ENCODE results near the gene NAIF1. TPM values are rescaled to one million over a fixed set of nuclear protein-coding genes. Genes with fewer than 3 reads are reported as not detected.
"Not testable (repeated sequence)": the region's sequence is repeated elsewhere in the genome, so short reads cannot be mapped to it uniquely, and the experiment has no call there.

The NAIF1 gene
- total RNA-seq, 2 donors from 2014 or later, result 9.0 to 15.0 TPM

DNA sequence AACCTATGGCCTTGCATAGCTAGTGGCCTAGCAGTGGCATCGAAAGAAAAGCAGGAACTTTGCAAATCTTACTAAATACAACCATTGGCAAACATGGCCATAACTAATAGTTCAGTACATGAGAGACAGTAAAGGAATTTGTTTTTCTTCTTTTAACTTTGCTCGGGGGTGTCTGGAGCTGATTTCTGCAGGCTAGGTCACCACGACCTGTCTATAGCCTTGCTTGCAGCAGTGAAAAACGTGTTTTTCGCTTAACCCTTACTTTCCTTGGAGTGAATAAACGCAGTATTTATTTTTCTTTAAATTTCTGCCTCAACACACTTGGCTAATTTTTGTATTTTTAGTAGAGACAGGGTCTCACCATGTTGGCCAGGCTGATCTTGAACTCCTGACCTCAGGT lies 19.9 kb downstream of the NAIF1 start:
- no peak for ATAC-seq (replicated peaks)
- H3K4me3 Mint-ChIP-seq, result no peak overlapping the region
- H3K27me3 Mint-ChIP-seq, result no peaks in the 10 kb centered on the region
- no peaks in the 10 kb centered on the region for H3K4me1 Mint-ChIP-seq
- no peaks in the 10 kb centered on the region for H3K36me3 Mint-ChIP-seq (ENCODE audit: low read depth)
- H3K27ac Mint-ChIP-seq, result no peak overlapping the region
- no peaks in the 10 kb centered on the region for H3K9me3 Mint-ChIP-seq

DNA sequence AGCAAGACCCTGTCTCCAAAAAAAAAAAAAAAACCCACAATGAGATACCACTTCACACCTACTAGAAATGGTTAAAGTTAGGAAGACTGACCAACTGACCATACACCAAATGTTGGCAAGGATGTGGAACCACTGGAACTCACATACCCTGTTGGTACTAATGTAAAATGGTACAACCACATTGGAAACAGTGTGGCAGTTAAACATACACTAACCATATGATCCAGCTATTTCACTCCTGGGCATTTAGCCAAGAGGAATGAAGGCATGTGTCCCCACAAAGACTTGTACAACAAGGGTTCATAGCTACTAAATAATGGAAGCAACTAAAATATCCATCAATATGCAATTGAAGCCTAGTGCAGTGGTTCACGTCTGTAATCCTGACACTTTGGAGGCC lies 21.3 kb downstream of the NAIF1 start:
- Mint-ChIP-seq H3K4me3 (no peak overlapping the region), H3K36me3 (ENCODE audit: low read depth) (no peaks in the 10 kb centered on the region), H3K4me1 (peaks cover 7% of the 10 kb centered on the region), H3K9me3 (no peaks in the 10 kb centered on the region), H3K27me3 (no peaks in the 10 kb centered on the region), H3K27ac (no peak overlapping the region)
- no peak for ATAC-seq (replicated peaks)

DNA sequence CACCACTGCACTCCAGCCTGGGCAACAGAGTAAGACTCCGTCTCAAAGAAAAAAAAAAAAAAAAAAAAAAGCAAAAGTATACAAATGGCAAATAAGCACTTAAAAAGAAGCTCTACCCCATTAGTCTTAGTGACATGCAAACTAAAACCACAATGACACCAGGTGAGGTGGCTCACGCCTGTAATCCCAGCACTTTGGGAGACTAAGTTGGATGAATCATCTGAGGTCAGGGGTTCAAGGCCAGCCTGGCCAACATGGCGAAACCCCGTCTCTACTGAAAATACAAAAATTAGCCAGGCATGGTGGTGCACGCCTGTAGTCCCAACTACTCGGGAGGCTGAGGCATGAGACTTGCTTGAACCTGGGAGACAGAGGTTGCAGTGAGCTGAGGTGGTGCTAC lies 21.7 kb downstream of the NAIF1 start:
- H3K36me3 Mint-ChIP-seq (ENCODE audit: low read depth), result not testable (repeated sequence)

DNA sequence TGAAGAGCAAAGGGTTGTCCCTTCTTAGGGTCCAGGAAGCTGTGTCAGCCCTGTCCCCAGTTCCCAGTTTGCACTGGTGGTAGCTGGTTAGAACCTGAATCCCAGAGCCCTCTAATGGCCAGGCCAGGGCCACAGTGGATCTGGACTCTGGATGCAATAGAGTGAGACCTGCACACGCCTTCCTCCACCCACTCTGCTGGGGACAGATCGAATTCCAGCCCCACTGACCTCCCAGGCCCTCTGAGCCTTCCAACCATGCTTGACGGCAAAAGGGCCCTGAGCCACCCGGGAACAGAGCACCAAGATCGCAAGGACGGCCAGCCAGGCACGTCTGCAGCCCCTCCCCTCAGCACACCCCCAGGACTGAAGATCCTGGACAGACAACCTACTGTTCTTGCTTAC lies 23.7 kb downstream of the NAIF1 start:
- Mint-ChIP-seq H3K4me3 (no peak overlapping the region), H3K9me3 (no peaks in the 10 kb centered on the region), H3K4me1 (peaks cover 7% of the 10 kb centered on the region), H3K27ac (no peak overlapping the region), H3K36me3 (ENCODE audit: low read depth) (no peaks in the 10 kb centered on the region), H3K27me3 (no peaks in the 10 kb centered on the region)
- no peak for ATAC-seq (replicated peaks)

More for the DNA sequence above, 21.7 kb downstream of the NAIF1 start:
- H3K4me1 Mint-ChIP-seq; H3K9me3 Mint-ChIP-seq; H3K4me3 Mint-ChIP-seq; H3K27me3 Mint-ChIP-seq; H3K27ac Mint-ChIP-seq; ATAC-seq (replicated peaks): not testable (repeated sequence)

DNA sequence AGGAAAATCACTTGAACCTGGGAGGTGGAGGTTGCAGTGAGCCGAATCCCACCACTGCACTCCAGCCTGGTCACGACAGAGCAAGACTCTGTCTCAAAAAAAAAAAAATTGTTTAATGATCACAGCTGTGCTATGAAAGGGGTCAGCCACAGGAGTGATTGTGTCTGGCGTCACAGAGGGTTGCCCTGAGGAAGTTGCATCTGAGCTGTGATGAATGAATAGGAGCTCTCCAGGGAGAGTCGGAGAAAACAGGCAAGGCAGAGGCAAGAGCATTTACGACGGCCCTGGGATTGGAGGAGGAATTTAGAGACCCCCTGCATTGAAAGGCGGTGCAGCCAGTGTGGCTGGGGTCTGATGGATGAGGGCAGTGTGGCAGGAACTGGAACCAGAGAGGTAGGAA lies 25.1 kb downstream of the NAIF1 start:
- no peak for ATAC-seq (replicated peaks)
- Mint-ChIP-seq H3K4me1 (peaks cover 7% of the 10 kb centered on the region), H3K27ac (peak overlapping the region; percentile 16), H3K36me3 (ENCODE audit: low read depth) (no peaks in the 10 kb centered on the region), H3K9me3 (no peaks in the 10 kb centered on the region), H3K27me3 (no peaks in the 10 kb centered on the region), H3K4me3 (no peak overlapping the region)

DNA sequence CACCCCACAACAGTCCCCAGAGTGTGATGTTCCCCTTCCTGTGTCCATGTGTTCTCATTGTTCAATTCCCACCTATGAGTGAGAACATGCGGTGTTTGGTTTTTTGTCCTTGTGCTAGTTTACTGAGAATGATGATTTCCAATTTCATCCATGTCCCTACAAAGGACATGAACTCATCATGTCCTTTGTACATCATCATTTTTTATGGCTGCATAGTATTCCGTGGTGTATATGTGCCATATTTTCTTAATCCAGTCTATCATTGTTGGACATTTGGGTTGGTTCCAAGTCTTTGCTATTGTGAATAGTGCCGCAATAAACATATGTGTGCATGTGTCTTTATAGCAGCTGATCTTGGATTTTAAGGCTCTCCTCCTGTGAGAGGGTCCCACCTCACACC lies 26.3 kb downstream of the NAIF1 start:
- ATAC-seq (replicated peaks); H3K27me3 Mint-ChIP-seq; H3K4me3 Mint-ChIP-seq; H3K27ac Mint-ChIP-seq; H3K9me3 Mint-ChIP-seq; H3K4me1 Mint-ChIP-seq; H3K36me3 Mint-ChIP-seq (ENCODE audit: low read depth): not testable (repeated sequence)

DNA sequence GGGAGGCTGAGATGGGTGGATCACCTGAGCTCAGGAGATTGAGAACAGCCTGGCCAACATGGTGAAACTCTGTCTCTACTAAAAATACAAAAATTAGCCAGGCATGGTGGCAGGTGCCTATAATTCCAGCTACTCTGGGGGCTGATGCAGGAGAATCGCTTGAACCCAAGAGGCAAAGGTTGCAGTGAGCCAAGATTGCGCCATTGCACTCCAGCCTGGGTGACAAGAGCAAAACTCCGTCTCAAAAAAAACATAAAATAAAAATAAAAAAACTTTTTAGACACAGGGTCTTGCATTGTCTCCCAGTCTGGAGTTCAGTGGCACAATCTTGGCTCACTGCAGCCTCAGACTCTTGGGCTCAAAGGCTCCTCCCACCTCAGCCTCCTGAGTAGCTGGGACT lies 30.6 kb downstream of the NAIF1 start:
- ATAC-seq (replicated peaks); H3K27me3 Mint-ChIP-seq; H3K27ac Mint-ChIP-seq; H3K36me3 Mint-ChIP-seq (ENCODE audit: low read depth); H3K9me3 Mint-ChIP-seq; H3K4me3 Mint-ChIP-seq: not testable (repeated sequence)
- peaks cover 10% of the 10 kb centered on the region for H3K4me1 Mint-ChIP-seq

DNA sequence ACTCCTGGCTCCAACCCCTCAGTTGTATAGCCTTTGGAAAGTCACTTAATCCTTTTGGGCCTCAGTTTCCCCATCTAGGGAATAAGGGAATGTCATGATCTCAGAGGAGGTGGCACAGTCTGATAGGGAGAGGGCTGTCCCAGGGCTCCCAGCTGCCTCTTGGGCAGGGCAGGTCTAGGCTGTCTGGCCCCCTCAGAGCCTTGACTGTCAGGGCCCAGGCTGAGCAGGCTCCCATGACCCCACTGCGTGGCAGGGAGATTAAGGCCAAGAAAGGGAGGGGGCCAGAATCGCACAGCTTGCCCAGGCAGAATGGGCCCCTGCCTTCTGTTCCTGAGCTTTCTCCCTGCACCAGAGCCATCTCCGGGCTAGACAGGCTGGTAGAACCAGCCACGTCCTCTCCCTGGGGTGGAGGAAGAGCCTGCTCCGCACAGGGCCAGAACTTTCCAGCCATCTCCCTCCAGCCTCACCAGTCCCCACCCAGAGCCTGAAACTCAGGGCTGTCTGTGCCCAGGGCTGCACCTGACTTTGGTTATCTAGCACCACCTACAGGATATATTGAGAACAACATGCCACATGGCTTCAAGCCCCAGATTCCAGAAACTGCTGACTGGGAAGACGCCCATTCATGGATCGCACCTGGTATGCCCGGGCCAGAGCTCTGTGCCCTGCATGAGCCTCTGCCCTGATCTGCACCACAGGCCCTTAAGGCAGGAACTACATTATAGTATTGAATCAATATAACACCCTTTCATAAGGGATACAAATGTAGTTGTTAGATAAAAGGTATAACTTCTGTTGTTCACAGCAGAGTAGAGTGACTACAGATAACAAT lies 32.1 kb downstream of the NAIF1 start:
- no peaks in the 10 kb centered on the region for H3K9me3 Mint-ChIP-seq
- peak overlapping the region; percentile 13 for H3K27ac Mint-ChIP-seq
- no peaks in the 10 kb centered on the region for H3K27me3 Mint-ChIP-seq
- H3K4me3 Mint-ChIP-seq, result peak overlapping the region; percentile 1
- peak; percentile 41 for ATAC-seq (replicated peaks)
- peaks cover 10% of the 10 kb centered on the region for H3K4me1 Mint-ChIP-seq
- peaks cover 5% of the 10 kb centered on the region for H3K36me3 Mint-ChIP-seq (ENCODE audit: low read depth)

DNA sequence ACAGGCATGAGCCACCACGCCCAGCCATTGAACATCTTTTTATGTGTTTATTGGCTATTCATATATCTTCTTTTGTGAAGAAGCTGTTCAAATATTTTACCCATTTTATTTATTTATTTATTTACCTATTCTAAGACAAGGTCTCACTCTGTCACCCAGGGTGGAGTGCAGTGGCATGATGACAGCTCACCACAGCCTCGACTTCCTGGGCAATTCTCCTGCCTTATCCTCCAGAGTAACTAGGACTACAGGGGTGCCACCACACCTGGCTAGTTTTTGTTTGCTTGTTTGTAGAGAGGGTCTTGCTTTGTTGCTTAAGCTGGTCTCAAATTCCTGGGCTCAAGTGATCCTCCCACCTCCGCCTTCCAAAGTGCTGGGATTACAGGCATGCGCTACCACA lies 33.5 kb downstream of the NAIF1 start:
- Mint-ChIP-seq H3K27ac (peak overlapping the region; percentile 74), H3K4me3 (peak overlapping the region; percentile 46), H3K4me1 (peaks cover 10% of the 10 kb centered on the region), H3K9me3 (no peaks in the 10 kb centered on the region), H3K36me3 (ENCODE audit: low read depth) (peaks cover 5% of the 10 kb centered on the region), H3K27me3 (no peaks in the 10 kb centered on the region)
- no peak for ATAC-seq (replicated peaks)

DNA sequence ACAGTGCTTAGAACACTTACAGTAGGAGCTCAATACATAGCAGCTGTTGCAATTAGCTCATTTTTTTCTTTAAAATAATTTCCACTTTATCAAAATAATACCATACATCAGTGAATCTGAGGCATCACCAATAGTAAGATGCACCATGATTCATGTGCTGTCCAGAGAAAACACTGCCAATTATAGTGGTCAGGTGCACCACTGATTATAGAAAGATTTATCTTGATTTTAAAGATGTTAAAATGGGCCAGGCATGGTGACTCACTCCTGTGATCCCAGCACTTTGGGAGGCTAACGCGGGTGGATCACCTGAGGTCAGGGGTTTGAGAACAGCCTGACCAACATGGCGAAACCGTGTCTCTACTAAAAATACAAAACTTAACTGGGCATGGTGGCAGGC lies 39.4 kb downstream of the NAIF1 start:
- ATAC-seq (replicated peaks), result no peak
- no peaks in the 10 kb centered on the region for H3K27me3 Mint-ChIP-seq
- H3K4me3 Mint-ChIP-seq, result peak overlapping the region; percentile 84

DNA sequence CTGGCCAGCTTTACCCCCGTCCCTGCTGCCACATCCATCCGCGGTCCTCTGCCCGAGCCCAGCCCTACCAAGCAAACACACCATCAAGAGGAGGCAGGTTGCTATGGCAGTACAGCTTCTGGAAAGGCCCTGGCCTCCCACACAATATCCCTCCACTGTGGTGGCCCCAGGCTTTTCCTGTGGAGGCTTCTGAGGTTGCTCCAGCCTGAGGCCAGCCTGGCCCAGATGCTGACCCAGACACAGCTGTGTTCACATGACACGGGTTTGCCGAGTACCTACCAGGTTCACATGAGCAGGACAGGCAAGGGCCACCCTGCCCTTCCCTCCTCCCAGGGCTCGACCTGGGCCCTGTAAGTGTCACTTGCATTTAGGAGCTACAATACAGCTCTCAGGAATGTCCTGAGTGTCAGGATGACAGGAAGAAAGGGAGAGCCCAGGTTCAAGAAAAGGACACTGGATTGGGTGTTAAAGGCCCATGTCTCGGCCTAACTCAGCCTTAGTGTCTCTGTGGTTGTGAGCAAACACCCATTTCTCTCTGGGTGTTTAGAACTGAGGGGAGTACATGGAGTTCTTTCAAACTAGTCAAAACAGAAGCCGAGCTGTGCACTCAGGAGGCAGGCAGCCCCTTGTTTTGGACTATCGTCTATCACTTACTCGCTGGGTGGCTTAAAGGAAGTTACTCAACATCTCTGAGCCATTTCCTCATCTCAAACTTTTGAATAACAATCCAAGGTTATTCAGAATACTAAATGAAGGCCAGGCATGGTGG lies 40.2 kb downstream of the NAIF1 start:
- Mint-ChIP-seq H3K36me3 (ENCODE audit: low read depth) (peaks cover 11% of the 10 kb centered on the region), H3K27me3 (no peaks in the 10 kb centered on the region), H3K27ac (peak overlapping the region; percentile 97), H3K9me3 (no peaks in the 10 kb centered on the region), H3K4me3 (peak overlapping the region; percentile 84), H3K4me1 (peaks cover 37% of the 10 kb centered on the region)
- ATAC-seq (replicated peaks), result peak; percentile 65

More for the DNA sequence above, 39.4 kb downstream of the NAIF1 start:
- Mint-ChIP-seq H3K36me3 (ENCODE audit: low read depth) (peaks cover 11% of the 10 kb centered on the region), H3K9me3 (no peaks in the 10 kb centered on the region), H3K4me1 (peaks cover 37% of the 10 kb centered on the region), H3K27ac (peak overlapping the region; percentile 97)

DNA sequence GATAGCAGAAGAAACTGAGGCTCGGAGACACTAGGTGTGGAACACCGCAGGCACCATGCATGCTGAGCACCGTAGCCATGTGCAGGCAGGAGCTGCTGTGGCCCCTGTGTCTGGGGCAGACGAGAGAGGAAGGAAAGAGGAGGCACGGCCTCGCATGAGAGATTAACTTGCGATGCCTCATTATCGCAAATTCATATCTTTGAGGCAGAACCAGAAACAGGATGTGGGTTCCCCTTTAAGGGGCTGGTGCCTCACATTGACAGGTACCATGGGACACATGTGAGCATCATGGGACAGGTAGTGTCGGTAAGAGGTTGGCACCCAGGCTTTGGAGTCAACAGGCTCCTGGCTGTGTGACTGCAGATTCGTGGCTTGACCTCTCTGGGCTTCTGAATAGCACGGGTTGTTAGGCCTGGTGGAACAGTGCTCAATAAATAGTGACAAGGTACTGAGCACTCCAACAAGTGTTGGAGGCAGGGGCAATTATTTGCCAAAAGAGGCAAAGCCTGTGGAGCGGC lies 40.8 kb downstream of the NAIF1 start:
- no peaks in the 10 kb centered on the region for H3K9me3 Mint-ChIP-seq
- peaks cover 38% of the 10 kb centered on the region for H3K4me1 Mint-ChIP-seq
- peak overlapping the region; percentile 84 for H3K4me3 Mint-ChIP-seq
- peak; percentile 55 for ATAC-seq (replicated peaks)
- peaks cover 11% of the 10 kb centered on the region for H3K36me3 Mint-ChIP-seq (ENCODE audit: low read depth)
- peak overlapping the region; percentile 97 for H3K27ac Mint-ChIP-seq
- H3K27me3 Mint-ChIP-seq, result no peaks in the 10 kb centered on the region

DNA sequence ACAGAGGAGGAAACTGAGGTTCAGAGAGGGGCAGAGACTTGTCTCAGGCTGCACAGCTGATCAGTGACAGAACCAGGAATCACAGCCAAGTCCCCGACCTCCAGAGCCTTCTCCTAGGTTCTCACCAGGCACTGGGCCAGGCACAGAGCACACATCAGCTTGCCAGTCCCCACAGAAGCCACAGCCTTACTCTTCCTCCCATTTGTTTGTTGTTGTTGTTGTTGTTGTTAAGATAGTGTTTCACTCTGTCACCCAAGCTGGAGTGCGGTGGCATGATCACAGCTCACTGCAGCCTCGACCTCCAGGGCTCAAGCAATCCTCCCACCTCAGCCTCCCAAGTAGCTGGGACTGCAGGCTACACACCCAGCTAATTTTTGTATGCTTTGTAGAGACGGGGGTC lies 41.4 kb downstream of the NAIF1 start:
- ATAC-seq (replicated peaks), result no peak
- peak overlapping the region; percentile 84 for H3K4me3 Mint-ChIP-seq
- H3K27ac Mint-ChIP-seq, result peak overlapping the region; percentile 97
- H3K27me3 Mint-ChIP-seq, result no peaks in the 10 kb centered on the region
- H3K36me3 Mint-ChIP-seq (ENCODE audit: low read depth), result peaks cover 7% of the 10 kb centered on the region
- peaks cover 41% of the 10 kb centered on the region for H3K4me1 Mint-ChIP-seq
- no peaks in the 10 kb centered on the region for H3K9me3 Mint-ChIP-seq

DNA sequence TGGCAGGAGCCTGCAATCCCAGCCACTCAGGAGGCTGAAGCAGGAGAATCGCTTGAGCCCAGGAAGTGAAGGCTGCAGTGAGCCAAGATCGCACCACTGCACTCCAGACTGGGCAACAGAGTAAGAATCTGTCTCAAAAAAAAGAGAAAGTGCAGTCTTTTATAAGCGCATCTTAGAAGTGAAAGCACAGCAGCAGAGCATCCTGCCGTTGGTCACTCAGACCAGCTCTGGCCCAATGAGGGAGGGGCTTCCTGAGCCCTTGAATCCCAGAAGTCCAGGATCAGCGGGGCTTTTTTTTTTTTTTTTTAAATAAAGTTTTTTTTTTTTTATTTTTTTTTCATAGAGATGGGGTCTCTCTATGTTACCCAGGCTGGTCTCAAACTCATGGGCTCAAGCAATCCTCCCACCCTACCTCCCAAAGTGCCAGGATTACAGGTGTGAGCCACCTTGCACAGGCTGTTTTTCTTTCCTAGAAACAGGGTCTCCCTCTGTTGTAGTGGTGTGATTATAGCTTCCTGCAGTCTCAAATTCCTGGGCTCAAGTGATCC lies 42.3 kb downstream of the NAIF1 start:
- no peak for ATAC-seq (replicated peaks)
- H3K36me3 Mint-ChIP-seq (ENCODE audit: low read depth), result peaks cover 6% of the 10 kb centered on the region
- no peaks in the 10 kb centered on the region for H3K9me3 Mint-ChIP-seq
- H3K27ac Mint-ChIP-seq, result no peak overlapping the region
- H3K27me3 Mint-ChIP-seq, result no peaks in the 10 kb centered on the region
- peaks cover 41% of the 10 kb centered on the region for H3K4me1 Mint-ChIP-seq
- H3K4me3 Mint-ChIP-seq, result peak overlapping the region; percentile 84

Measured in activated T-helper 17 cell treated with anti-CD3 and anti-CD28 coated beads, Interleukin-2, amount 50 U/mL, for 72 hours (primary cell).